Measurements from ENCODE around the gene MAFG.

MAFG gene

DNA sequence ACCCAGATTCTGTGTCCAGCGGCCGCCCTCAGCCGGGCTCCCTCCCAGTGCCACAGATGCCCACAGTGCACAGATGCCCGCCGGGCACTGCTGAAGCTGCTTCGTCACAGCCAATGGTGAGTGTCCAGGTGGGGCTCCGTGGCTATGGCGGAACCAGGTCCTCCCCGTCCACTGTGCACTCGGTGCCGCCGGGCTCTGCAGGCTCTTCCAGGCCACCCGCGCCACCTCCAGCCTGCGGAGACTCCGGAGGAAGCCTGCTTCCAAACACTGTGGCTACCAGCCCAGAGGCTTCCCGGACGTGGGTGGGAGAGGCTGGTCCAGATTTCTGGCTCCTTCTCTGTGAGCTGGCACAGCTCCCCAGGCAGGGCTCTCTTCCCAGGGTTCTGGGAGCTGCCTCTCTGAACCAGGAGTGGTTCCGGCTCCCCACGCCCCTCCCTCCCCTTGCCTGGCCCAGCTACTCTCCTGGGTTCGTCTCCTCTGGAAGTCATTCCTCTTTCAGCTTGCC is 12.4 kb upstream of the MAFG start:
- DNase-seq (ENCODE audit: low read depth) = no peak

DNA sequence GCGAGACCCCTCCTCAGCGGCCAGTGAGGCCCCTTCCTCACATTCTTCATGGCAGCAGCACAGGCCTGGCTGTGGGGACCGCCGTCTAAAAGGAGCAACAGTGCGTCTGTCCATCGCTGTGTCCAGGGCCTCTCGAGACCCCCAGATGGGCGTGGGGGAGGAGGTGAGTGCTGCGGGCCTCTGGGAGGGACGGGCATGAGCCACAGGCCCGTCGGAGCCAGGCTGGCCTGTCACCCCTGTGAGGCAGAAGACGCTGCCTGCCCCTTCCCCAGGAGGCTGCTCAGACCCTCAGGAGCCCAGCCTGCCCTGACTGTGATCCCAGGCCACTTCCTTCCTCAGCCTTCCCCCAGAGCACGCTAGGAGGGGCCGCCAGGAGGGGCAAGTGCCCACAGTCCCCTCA is 11.7 kb upstream of the MAFG start:
- no peak for DNase-seq (ENCODE audit: low read depth)

DNA sequence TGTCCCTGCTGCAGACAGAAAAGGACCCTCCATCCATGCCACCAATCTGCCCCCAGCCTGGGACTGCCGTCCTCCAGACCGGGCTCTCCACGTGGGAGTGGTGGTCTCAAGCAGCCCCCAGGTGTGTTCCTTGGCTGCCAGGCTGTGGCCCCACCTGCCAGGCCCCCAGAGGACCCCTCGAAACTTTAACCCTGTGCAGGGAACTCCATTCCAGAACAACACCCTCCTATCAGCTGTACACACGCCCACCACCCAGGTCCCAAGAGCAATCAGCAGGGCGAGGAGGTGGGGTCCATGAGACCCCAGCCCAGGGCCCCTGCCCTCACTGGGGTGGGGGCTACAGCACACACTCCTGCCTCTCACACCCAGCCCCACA is 8.2 kb upstream of the MAFG start:
- DNase-seq (ENCODE audit: low read depth) = no peak

DNA sequence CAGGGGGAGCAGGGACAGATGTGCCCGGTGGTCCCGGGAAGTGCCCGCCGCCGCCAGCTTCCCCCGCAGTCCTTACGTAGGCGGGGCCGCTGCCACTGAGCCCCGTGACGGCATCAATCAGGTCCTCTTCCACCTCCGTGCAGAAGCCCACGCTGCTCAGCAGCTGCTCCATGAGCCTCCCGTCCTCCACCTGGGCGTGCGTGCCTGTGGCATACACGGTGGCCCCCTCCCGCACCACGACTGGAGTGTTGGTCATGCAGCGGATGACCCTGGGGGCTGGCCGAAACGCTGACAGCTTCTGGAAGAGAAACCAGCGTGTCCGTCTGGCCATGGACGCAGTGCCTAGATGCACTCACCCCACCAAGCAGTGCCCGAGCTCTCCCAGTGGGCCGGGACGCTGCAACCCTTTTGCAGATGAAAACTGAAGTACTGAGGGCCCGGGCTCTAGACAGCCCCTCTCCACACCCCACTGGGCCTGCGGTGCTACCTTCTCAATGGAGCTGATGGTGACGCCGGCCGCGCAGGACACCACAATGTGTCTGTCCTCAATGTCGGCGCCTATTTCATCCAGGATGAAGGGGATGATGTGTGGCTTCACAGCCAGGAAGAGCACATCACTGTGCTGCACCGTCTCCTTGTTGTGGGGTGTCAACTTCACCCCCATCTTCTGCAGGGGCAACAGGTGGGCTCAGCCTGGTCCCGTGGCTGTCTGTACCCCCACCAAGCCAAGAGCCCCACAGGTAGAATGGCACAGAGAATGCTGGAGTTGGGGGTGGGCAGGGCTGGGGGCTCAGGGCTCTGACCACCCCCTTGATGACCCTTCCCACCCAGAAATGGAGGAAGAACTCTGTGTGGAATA is 7.5 kb upstream of the MAFG start:
- DNase-seq (ENCODE audit: low read depth) = no peak

DNA sequence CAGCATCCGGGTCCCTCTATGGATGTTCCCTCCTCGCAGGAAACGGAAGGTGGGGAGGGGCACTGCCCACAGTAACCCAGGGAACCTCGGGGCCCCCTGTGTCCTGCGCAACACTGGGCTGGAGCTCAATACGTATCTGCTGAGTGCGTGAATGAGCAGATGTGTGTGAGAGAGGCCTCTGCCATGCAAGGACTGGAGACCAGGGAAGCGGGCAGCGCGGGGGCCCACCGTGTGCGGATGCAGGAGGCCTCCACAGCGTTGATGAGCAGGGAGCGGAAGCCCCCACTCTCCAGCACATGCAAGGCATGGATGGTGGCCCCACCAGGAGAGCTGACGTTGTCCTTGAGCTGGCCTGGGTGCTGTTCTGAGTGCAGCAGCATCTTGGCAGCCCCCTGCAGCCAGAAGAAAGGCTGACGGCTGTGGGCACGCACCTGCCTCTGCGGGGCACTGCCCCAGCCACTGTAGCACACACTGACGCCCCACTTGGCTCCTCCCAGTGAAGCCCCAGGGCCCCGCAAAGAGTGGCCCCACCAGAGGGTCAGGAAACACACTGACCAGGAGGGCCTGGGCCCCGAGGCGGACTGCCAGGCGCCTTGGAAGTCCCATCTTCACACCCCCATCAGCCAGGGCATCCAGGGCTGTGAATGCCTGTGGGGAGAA is 6.7 kb upstream of the MAFG start:
- DNase-seq (ENCODE audit: low read depth) = no peak

DNA sequence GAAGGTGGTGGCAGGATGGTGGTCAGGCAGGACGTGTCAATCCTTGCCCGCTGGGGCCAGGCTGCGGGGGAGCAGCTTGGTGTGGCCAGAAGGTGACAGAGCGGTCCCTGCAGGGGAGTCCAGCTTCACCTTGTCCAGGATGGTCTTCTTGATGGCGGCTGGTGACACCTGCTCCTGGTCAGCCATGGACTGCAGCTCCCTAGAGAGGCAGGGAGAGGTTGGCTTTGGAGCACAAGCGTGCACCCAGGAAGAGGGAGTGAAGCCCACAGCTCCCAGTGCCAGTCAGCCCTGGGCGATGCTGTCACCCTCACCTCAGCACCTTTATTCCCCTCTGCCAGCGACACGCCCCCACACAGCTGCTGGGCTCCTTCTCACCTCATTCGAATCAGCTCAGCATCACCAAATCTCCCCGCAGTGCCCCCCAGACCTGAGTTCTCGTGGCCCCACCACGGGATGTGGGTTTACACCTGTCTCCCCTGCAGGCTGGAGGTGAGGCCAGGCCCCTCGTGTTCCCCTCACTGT is 5.7 kb upstream of the MAFG start:
- no peak for DNase-seq (ENCODE audit: low read depth)

DNA sequence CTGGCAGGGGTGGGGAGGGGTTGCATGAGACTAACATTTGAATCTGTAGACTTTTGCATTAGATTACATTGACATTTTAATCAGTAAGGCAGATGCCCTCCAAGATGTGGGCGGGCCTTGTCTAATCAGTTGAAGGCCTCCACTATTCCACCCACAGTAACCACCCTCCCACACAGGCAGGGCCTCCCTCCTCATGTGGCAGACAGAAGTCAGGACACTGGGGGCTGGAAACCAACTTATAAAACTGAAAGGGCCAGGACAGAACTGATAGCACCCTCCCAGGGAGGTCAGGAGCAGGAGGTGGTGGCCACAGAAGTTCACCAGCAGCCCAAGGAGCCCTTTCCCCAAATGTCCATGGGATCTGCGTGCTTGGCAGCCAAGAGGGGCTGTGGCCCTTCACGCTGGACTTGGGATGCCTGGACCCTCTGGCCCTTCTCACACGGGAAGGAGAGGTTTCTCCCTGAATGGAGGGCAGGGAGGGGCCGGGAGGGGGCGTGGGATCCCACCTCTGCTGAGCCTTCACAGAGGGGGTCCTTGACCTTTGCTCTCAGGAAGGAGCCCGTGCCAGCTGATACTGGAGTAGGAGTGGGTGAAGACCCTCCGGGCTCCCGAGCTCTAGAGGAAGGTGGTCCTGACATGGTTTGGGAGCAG is 4.9 kb upstream of the MAFG start:
- no peak for DNase-seq (ENCODE audit: low read depth)

DNA sequence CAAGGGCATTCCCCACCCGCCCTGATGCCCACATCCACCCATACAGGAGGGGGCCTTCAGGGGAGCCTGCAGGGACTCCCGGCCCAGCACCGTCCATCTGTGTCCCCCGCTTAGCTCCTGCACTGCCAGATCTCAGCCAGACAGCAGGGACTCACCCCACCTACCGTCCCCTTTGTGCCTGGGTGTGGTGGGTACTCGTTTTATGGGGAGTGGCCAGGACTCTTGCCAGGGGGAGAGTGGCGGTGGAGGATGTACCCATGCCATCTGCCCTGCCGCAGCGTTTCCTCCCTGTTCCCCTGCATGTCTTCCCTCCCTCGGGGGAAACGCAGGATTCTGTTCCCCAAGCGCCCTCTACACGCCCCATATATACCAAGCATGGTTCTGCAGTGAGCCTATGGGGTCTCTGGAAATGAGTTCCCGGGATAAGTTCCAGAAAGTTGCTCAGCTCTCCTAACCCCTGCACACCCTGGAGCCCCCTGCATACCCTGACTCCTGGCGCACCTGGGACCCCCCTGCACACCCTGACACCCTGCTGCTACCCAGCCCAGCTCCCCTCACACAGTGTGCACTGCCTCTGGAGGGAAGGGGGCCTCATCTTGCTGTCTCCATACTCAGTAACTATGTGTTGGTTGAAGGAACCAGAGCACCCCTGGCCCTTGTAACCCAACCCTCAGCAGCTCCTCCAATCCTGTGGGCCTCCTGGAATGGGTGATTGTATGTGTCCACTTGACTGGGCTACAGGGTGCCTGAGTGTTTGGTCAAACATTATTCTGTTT is 4.2 kb upstream of the MAFG start:
- DNase-seq (ENCODE audit: low read depth) = no peak

DNA sequence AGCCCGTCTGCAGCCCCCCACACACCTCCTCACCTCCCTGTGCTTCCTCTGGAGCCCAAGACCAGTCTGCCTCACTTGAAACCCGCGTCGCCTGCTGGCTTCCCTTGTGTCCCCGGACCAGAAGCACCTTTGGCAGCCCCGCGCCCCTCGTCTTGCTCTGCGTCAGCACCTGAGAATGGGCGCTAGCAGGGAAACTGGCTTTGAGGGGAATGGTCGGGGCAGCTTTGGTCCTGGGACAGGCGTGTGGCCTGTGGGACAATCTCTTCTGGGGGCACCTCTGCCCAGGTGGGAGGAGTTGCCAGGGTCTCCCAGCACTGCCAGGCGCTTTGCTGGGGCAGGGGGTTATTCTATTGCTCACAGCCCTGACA is 3.6 kb upstream of the MAFG start:
- no peak for DNase-seq (ENCODE audit: low read depth)

DNA sequence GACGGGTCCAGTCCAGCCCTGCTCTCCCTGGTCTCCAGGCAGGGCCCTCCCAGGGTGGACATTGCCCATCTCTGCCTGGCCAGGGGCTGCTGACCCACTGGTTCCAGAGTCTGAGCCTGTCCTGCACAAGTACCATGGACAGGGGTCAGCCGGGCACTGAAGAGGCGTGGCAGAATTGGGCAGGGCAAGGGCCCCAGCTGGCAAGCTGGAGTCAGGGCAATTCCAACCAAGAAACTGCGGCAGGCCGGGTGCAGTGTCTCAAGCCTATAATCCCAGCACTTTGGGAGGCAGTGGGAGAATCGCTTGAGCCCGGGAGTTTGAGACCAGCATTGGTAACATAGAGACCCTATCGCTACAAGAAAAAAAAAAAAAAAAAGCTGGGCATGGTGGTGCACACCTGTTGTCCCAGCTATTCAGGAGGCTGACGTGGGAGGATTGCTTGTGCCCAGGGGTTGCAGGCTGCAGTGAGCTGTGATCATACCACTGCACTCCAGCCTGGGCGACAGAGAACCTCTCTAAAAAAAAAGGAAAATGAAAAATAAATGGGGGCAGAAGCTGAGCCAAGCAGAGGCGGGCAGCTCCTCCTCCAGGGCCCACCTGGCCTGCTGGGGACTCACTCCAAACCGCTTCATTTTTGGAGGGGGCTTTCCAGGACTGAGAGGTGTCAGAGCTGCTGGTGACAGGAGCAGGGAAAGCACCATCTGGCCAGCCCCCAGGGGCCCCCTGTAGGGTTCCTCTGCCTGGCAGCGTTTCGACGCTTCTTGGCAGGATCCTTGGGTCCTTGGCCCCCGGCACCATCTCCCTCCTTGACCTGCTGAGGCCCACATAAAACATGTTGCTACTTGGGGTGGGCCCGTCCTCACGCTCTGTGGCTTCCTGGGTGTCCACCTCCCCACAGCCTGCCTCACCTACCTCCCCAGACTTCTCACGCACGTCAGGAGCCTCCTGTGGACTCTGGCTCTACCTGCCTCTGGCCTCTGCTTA is 2.9 kb upstream of the MAFG start:
- DNase-seq (ENCODE audit: low read depth) = no peak

DNA sequence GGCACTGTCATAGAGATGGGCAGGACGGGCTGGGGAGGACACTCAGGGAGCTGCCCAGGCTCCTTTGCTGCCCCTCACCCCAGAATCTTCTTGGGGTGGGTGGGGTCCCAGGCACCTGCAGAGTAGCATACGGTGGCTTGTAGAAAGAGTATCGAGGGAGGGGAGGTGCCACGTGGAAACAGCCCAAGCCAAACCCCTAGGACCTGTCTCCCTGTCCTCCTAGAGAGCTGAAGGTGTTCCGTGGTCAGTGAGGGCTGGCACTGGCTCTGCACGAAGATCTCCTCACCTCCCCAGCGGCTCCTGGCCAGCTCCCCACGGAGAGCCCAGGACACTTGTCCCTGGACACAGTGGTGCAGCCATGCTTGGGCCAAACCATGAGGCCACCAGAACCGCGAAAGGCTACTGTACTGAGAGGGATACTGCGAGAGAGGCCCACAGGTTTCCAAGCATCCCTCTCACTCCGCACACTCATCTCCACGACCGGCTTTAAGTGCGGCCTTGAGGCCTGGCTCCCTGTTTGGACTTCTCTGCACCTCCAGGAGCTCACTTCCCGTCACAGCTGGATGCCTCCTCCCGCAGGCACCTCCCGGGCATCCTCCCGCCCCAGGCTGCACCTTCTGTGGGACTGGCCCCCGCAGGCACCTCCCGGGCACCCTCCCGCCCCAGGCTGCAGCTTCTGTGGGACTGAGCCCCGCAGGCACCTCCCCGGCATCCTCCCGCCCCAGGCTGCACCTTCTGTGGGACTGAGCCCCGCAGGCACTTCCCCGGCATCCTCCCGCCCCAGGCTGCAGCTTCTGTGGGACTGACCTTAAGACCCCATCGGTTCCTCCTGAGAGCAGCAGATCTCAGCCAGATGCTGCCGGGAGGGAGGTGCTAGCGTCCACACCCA is 2.0 kb upstream of the MAFG start:
- no peak for DNase-seq (ENCODE audit: low read depth)

DNA sequence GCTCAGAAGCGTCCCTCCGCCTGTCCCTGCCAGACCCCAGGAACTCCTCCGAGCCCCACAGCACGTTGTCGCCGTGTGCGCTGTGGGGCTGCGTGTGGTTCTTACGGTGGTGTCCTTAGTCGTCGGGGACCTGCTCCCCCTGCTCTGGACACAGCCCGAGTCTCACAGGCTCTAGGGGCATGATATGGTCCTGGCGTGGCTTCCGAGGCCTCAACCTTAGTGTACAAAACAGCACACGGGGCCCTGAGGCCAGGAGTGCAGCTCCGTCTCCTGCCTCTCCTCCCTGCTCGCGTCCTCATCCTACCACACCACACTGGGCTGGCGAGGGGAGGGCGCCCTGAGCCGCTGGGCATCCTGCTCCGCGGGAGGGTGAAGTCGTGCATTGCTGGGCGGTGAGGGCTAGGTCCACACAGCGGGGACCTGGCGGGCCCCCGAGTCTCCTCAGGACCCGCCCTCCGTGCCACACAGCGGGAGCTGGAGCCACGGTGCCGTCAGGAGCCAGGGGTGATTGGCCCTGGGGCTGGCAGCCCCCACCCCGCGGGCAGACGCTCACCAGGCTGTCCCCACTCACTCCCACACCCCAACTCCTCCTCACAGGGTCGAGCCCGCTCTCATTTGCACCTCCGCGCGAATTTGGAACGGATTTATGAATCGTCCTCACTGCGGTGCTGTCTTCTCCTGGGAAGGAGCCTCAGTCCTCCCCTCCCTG is 1.2 kb upstream of the MAFG start:
- DNase-seq (ENCODE audit: low read depth) = no peak

DNA sequence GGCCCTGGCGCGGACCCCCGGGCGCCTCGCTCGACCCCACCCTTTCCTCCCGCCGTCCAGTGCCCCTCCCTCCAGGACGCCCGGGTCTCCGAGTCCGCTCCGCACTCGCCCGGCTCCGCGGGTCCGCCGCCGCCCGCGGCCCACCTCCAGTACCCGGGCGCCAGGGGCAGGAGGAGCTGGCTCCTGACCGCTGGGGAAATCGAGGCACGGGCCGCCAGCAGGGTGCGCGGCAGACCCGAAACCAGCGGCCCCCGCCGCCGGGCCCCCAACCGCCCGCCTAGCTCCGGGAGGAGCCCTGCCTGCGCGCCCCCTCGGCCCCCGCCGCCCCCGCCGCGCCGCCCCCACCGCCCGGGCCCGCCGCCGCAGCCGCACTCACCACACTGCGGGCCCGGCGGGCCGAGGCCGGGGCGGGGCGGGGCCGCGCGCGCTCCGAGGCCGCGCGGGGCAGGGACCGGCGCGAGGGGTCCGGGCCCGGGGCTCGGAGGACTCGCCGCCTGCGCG is 333 bp downstream of the MAFG start:
- DNase-seq (ENCODE audit: low read depth) = no peak

DNA sequence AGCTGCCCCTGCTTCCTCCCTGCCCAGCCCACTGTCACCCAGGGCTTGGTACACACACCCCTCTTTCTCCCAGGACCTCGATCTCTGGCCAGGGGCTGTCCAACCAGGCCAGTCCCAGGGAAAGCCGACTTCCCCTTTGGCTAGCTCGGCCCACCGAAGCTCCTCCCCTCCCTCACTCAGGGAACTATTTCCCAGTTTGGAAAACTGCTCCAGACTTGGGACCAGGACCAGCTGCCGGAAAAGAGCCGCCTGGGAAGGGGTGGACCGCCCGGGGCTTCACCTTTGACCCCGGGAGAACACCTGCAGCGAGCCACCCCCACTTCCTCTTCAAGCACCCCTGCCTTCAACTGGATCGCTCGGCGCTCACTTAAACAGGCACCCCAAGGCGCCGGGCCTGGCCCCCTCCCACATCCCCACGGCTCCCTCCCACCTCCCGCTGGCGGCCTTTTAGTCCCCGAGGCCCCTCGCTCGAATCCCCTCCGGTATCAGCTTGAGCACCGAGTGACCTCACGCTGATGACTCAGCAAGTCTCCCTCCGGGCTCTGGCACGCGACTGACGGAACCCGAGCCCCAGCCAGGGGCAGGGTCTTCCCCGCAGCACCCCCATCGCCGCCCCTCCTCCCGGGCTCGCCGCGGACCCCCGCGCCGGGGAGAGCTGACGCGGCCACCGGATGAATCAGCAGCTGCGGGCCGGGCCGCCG is 934 bp downstream of the MAFG start:
- DNase-seq (ENCODE audit: low read depth) = peak; percentile 61

DNA sequence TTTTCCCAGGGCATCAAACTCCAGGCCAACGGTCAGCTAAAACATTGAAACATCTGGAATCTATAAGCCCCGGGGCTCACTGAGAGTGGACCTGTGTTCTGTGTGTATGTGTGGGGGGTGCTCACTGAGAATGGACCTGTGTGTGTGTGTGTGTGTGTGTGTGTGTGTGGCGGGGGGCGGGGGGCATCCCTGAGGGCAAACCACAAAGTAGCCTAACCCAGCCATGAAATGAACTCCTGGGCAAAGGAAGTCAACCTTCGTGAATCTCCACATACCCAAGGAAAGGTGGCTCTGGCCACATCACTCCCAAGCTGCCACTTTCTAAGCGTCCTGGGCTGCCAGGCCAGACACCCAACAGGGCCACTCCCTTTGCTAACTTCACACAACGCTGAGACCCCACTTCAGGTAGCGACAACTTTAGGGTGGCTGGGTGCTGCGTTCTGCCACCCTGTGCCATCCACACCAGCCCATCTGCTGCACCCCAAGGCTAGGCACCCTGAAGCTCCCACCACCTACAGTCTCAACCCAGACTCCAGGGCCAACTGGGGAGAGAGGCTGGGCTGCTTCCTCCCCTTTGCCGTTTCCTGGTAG is 1.6 kb downstream of the MAFG start:
- no peak for DNase-seq (ENCODE audit: low read depth)

DNA sequence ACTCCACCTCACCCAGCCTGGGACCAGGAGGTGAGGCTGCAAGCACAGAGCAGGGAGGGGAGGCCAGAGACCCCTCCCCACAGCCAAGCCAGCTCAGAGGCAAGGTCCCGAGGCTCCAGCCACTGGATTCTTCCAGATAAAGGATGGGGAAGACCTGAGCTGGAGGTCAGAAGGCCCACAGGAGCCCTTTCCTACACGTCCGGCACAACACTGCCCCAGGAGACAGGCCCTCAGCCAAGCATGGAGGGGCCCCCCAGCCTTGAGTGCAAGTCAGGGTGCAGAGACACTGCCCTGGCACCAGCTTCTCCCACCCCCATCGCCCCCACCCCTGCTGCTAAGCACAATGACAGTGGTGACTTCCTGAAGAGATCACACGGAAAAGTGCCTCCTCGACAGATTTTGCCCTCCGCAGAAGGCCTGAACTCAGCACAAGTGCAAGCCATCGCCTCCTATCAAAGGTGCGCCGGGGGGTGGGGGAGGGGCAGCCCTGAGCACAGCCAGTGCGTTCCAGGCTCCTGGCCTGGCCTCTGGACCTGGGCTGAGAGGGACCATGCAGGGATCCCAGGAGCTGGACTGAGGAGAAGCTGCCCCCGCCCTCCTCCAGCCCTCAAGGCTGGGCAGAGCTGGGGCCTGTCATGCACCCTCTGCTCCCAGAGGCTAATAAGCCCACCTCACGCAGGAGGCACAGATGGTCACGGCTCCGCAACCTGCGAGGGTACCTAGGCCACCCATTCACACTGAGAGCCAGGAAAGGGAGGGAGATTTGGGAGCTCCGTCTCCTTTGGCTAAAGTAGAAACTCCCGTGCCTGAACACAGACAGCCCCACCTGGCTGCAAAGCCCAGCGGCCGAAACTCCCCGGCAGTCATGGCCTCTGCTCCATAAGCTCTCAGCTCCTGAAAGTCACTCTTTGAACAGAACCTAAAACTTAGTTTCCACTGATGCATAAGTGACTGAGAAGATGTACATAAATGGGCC is 2.7 kb downstream of the MAFG start:
- no peak for DNase-seq (ENCODE audit: low read depth)

Data from stromal cell of bone marrow (primary cell).